Subcutaneous adipose tissue (tissue), 4 donors: ENCODE measurements around the gene RGS13. TPM values are rescaled to one million over a fixed set of nuclear protein-coding genes. Genes with fewer than 3 reads are reported as not detected.

Experiments
- total RNA-seq, 4 donors: library from RNA; depleted of rRNA; stranded (reverse); fragments of >200 nt; gene quantifications; one replicate each; pipeline ENCODE4 v1.1.0, GENCODE V29; 2016
- TF ChIP-seq, protein P1 (sequence below): fragments of 450-650 bp; IDR thresholded peaks from one replicate; pipeline ENCODE4 v1.5.1; 2016; ENCODE audit warnings: low read depth, mild to moderate bottlenecking, control low read depth, antibody characterized with exemption, moderate library complexity

RGS13 gene
- total RNA-seq, 4 donors from 2014 or later: 0.19 to 1.4 (median 1.0) TPM

DNA sequence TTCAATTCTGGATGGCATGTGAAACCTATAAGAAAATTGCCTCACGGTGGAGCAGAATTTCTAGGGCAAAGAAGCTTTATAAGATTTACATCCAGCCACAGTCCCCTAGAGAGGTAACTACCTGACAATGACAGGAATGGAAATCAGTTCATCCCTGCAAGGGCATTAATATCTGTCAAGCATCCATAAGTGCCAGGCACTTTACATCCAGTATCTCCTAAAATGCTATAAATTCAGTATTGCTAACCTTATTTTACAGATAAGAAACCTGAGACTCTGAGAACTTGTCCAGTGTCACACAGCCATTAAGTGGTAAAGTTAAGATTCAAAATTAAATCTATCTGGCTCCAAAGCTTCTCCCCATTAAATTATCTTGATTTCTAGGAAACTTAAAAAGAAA is 22.3 kb downstream of the RGS13 start:
- TF ChIP-seq, protein P1, sequence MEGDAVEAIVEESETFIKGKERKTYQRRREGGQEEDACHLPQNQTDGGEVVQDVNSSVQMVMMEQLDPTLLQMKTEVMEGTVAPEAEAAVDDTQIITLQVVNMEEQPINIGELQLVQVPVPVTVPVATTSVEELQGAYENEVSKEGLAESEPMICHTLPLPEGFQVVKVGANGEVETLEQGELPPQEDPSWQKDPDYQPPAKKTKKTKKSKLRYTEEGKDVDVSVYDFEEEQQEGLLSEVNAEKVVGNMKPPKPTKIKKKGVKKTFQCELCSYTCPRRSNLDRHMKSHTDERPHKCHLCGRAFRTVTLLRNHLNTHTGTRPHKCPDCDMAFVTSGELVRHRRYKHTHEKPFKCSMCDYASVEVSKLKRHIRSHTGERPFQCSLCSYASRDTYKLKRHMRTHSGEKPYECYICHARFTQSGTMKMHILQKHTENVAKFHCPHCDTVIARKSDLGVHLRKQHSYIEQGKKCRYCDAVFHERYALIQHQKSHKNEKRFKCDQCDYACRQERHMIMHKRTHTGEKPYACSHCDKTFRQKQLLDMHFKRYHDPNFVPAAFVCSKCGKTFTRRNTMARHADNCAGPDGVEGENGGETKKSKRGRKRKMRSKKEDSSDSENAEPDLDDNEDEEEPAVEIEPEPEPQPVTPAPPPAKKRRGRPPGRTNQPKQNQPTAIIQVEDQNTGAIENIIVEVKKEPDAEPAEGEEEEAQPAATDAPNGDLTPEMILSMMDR: no peak

DNA sequence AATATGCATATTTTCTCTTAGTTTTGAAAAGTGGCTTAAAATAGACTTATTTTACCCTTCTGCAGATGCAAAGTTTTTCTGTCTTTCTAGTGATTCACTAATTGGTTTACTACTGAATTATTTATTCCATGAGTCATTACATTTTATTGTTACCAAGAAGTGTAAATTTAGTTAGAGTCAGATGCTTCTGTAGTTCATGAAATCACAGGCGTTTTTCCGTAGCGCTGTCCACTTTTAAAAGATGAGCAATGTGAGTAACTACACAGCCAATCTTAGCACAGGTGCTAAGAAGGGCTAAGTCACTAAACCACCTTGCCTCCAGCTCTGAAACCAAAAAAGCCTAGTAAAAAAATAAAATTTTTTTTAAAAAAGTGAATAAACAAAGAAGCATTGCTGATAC is 24.7 kb downstream of the RGS13 start:
- TF ChIP-seq, protein P1: no peak

- TF ChIP-seq, protein P1: no peak
These were observed 32.5 kb downstream of the RGS13 start for GRCh38 chr1:192668409-192668983.

GRCh38 chr1:192669174-192669573 is 33.2 kb downstream of the RGS13 start:
- TF ChIP-seq, protein P1: no peak

GRCh38 chr1:192675716-192676115 is 39.8 kb downstream of the RGS13 start:
- TF ChIP-seq, protein P1: no peak

GRCh38 chr1:192678099-192678498 is 42.2 kb downstream of the RGS13 start:
- TF ChIP-seq, protein P1: no peak

DNA sequence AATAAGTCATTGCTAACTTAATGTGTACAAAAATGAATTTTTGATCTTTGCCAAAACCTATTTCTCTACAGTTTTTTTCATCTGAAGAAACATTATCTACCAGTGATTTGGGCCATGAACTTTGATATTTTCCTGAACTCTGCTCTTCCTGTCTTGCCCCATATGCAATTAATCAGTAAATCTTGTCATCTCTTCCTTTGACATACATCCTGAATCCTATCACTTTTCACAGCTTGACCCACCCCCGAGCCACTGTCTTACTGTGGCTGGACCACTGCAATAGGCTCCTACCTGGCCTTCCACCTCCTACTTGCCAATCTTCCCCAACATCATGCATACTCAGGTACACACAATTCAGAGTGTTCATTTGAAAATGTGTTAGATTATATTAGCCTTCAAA is 46.4 kb downstream of the RGS13 start:
- TF ChIP-seq, protein P1: no peak
